HG03103 (cell line): ENCODE data around the gene ITGA2B.

Experiments
- ATAC-seq: cut with Tn5 transposase; IDR thresholded peaks from one replicate; pipeline ENCODE4 v1.9.1; 2021; ENCODE audit warnings: low read depth; ENCODE audit not compliant: unreplicated experiment

The ITGA2B gene

GRCh38 chr17:44389281-44389680 lies at the start of gene ITGA2B:
Gene ITGA2B (minus strand): TSS chr17:44389649. CDS start chr17:44389473, 176 bp downstream.
- no peak for ATAC-seq

GRCh38 chr17:44439168-44439567 lies 49.7 kb upstream of the ITGA2B start:
- ATAC-seq, result no peak

GRCh38 chr17:44438636-44439035 lies 49.2 kb upstream of the ITGA2B start:
- ATAC-seq, result no peak

- no peak for ATAC-seq
Observed at GRCh38 chr17:44436336-44436735, 46.9 kb upstream of the ITGA2B start.

GRCh38 chr17:44432254-44433157 lies 43.1 kb upstream of the ITGA2B start:
- no peak for ATAC-seq

GRCh38 chr17:44424828-44425461 lies 35.5 kb upstream of the ITGA2B start:
- ATAC-seq, result no peak

GRCh38 chr17:44417553-44417952 lies 28.1 kb upstream of the ITGA2B start:
- ATAC-seq, result no peak

- ATAC-seq, result no peak
Observed at GRCh38 chr17:44416558-44417289, 27.3 kb upstream of the ITGA2B start.

- no peak for ATAC-seq
Observed at GRCh38 chr17:44414394-44415155, 25.1 kb upstream of the ITGA2B start.

- no peak for ATAC-seq
Observed at GRCh38 chr17:44409309-44410028, 20.0 kb upstream of the ITGA2B start.

- ATAC-seq, result no peak
Observed at GRCh38 chr17:44408786-44409185, 19.3 kb upstream of the ITGA2B start.

GRCh38 chr17:44402564-44403172 lies 13.2 kb upstream of the ITGA2B start:
- ATAC-seq, result no peak

GRCh38 chr17:44400226-44400847 lies 10.9 kb upstream of the ITGA2B start:
- ATAC-seq, result no peak

- no peak for ATAC-seq
Observed at GRCh38 chr17:44398692-44399691, 9.5 kb upstream of the ITGA2B start.

- ATAC-seq, result no peak
Observed at GRCh38 chr17:44397479-44398440, 8.3 kb upstream of the ITGA2B start.

- no peak for ATAC-seq
Observed at GRCh38 chr17:44396946-44397345, 7.5 kb upstream of the ITGA2B start.

- ATAC-seq, result no peak
Observed at GRCh38 chr17:44394833-44395232, 5.4 kb upstream of the ITGA2B start.
